ENCODE measurements around the gene PHRF1. TPM values are rescaled to one million over a fixed set of nuclear protein-coding genes. Genes with fewer than 3 reads are reported as not detected.

PHRF1 gene
- total RNA-seq, 1 experiment from 2014 or later = 45.5 TPM

DNA sequence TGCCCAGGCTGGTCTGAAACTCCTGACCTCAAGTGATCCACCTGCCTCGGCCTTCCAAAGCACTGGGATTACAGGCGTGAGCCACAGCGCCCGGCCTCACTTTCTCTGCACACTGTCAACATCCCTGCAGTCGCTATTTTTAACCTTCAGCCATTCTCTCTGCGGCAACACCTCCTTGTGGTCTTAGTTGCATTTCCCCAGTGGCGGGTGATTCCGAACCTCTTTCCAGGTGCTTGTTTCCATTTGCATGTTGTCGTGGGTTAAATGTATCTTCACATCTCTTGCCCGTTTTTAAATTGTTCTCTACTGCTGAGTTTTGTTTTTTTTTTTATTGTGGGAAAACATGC lies 52.9 kb downstream of the PHRF1 start:
- no peaks in the 10 kb centered on the region for H3K9me3 ChIP-seq (ENCODE audit: control insufficient read depth in 1 of 2, insufficient read depth in 1 of 2, low read depth in 1 of 2, low read length in 2 of 2)
- peaks cover 0 to 17% of the 10 kb centered on the region in 2 experiments; a peak in 2 of 4 replicates for H3K4me1 ChIP-seq (ENCODE audit: control insufficient read depth in 1 of 2, insufficient read depth in 2 of 2, low read length in 2 of 2)
- H3K79me2 ChIP-seq (ENCODE audit: insufficient read depth, low read length) = no peaks in the 10 kb centered on the region
- intact Hi-C loops (cut with micrococcal nuclease) = no loop called here
- H3K9ac ChIP-seq (ENCODE audit: low read length) = no peak overlapping the region
- no peaks in the 10 kb centered on the region for H4K20me1 ChIP-seq (ENCODE audit: insufficient read depth)
- TF ChIP-seq POLR2AphosphoS5 (IDR thresholded peaks at IDR 0.05; ENCODE audit: low read depth, low read length) = no peak
- no peak for TF ChIP-seq CBX3 (IDR thresholded peaks at IDR 0.05; ENCODE audit: low read depth)
- TF ChIP-seq YY1 (IDR thresholded peaks at IDR 0.05; ENCODE audit: extremely low read depth, insufficient replicate concordance, low read depth, low read length) = no peak
- no peak for TF ChIP-seq RAD21 (IDR thresholded peaks at IDR 0.05; ENCODE audit: low read depth)
- no peak for TF ChIP-seq EZH2phosphoT487 (IDR thresholded peaks at IDR 0.05; ENCODE audit: borderline replicate concordance)
- TF ChIP-seq JUND (IDR thresholded peaks at IDR 0.05) = no peak
- TF ChIP-seq POLR2A (IDR thresholded peaks at IDR 0.05; ENCODE audit: borderline replicate concordance, extremely low read depth, insufficient read depth, insufficient read length) = no peak
- TF ChIP-seq REST (IDR thresholded peaks at IDR 0.05; ENCODE audit: low read depth) = no peak
- TF ChIP-seq, protein P1, sequence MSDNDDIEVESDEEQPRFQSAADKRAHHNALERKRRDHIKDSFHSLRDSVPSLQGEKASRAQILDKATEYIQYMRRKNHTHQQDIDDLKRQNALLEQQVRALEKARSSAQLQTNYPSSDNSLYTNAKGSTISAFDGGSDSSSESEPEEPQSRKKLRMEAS (IDR thresholded peaks at IDR 0.05) = no peak
- TF ChIP-seq ATF3 (IDR thresholded peaks at IDR 0.05) = no peak
- no peak for TF ChIP-seq SP1 (IDR thresholded peaks at IDR 0.05; ENCODE audit: low read depth)
- no peak for TF ChIP-seq ZBTB33 (IDR thresholded peaks at IDR 0.05; ENCODE audit: extremely low read depth, insufficient replicate concordance, low read length)
- TF ChIP-seq EGR1 (IDR thresholded peaks at IDR 0.05; ENCODE audit: low read depth) = no peak
- TF ChIP-seq SIN3A (IDR thresholded peaks at IDR 0.05; ENCODE audit: low read depth) = no peak
- no peak for TF ChIP-seq EZH2 (IDR thresholded peaks at IDR 0.05)
- TF ChIP-seq SRF (IDR thresholded peaks at IDR 0.05; ENCODE audit: low read depth) = no peak
- no peak overlapping the region for H3K4me2 ChIP-seq (ENCODE audit: low read length)
- DNase-seq (ENCODE audit: low read depth, low spot score) (no peak), ATAC-seq (no peak)
- no peaks in the 10 kb centered on the region for H3K36me3 ChIP-seq (ENCODE audit: control insufficient read depth in 1 of 2, insufficient read depth in 2 of 2, low read length in 2 of 2)
- no TSS peak for BruUV-seq (replicated peaks)
- H3K27ac ChIP-seq (ENCODE audit: low read depth, low read length) = no peak overlapping the region
- CTCF ChIA-PET = no interaction called here
- RAD21 ChIA-PET (ENCODE audit: low non-redundant PET in 1 of 2, low total read pairs in 2 of 2, uncharacterized antibody in 2 of 2, unreplicated experiment in 2 of 2) = no interaction called here
- H3K9me2 ChIP-seq (ENCODE audit: insufficient read depth) = no peaks in the 10 kb centered on the region
- H3K4me3 ChIP-seq (replicated peaks in 1 of 2; ENCODE audit: low read depth in 1 of 2, low read length in 2 of 2) = no peak overlapping the region
- no peaks in the 10 kb centered on the region for H3K27me3 ChIP-seq (ENCODE audit: insufficient read depth, low read length)
- no peak overlapping the region for H2AFZ ChIP-seq (ENCODE audit: low read depth, low read length, poor library complexity, severe bottlenecking)
- POLR2A ChIA-PET = interaction anchor here (0.7 kb wide), 1 partner anchor 64 kb away, joined by 3 read pairs; no protein-coding TSS in a partner anchor

All from HCT116 (cell line).